ENCODE results near the gene MCFD2. TPM values are rescaled to one million over a fixed set of nuclear protein-coding genes. Genes with fewer than 3 reads are reported as not detected.

MCFD2 gene
- polyA plus RNA-seq, 1 of the 3 experiments (the other 2 are of a cell fraction), result 88.2 TPM

DNA sequence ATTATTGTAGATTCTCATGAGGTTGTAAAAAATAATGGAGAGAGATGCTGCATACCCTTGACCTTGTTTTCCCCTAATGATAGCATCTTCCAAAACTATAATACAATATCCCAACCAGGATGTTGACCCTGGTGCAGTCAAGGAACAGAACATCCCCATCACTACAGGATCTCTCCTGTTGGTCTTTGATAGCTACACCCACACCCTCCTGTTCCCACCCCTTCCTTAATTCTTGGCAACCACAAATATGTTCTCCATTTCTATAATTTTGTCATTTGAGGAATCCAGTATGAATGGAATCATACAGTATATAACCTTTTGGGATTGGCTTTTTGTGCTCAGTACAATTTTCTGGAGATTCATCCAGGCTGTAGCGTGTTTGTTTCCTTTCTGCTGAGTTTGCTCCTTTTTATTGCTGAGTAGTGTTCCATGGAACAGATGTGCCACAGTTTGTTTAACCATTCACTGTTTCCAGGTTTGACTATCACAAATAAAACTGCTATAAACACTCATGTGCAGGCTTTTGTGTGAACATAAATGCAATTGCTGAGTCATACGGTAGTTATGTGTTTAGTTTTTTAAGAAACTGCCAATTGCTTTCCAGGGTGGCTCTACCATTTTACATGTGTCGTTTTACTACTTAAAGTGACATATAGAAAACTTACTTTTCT lies 22.2 kb downstream of the MCFD2 start:
- Histone ChIP-seq H3K4me1 (ENCODE audit: control insufficient read depth in 1 of 2, insufficient read depth in 2 of 2, low read depth in 1 of 2, low read length in 1 of 2) (peaks cover 0 to 5% of the 10 kb centered on the region in 2 experiments; a peak in 2 of 4 replicates), H3K27me3 (ENCODE audit: insufficient read depth) (no peaks in the 10 kb centered on the region), H4K20me1 (ENCODE audit: insufficient read depth) (no peaks in the 10 kb centered on the region), H3K9me2 (no peaks in the 10 kb centered on the region), H3K27ac (ENCODE audit: low read depth in 2 of 2, low read length in 1 of 2) (no peak overlapping the region), H3K79me2 (ENCODE audit: insufficient read depth) (no peaks in the 10 kb centered on the region), H3K4me3 (ENCODE audit: low read depth in 2 of 2, low read length in 1 of 2) (no peak overlapping the region), H3K9ac (no peak overlapping the region), H3K4me2 (no peak overlapping the region), H3K9me3 (no peaks in the 10 kb centered on the region), H3K36me3 (replicated peaks in 1 of 2; ENCODE audit: control insufficient read depth in 1 of 2, insufficient read depth in 2 of 2, low read length in 1 of 2) (no peaks in the 10 kb centered on the region), H2AFZ (ENCODE audit: low read depth) (no peak overlapping the region), H3F3A (replicated peaks; ENCODE audit: insufficient read depth) (peaks cover 10% of the 10 kb centered on the region)
- WGBS (ENCODE audit: low lambda C conversion rate), result 91% methylated on average over 3 of the region's 3 CpGs
- ChIA-PET POLR2A (no interaction called here), CTCF (no interaction called here)
- no peak for DNase-seq
- TF ChIP-seq FOXJ3 (CRISPR knock-in tag; IDR thresholded peaks at IDR 0.05) (no peak), FOXM1 (IDR thresholded peaks at IDR 0.05; ENCODE audit: low read depth) (no peak), RXRA (IDR thresholded peaks at IDR 0.05; ENCODE audit: borderline replicate concordance, low read depth) (no peak), MXI1 (IDR thresholded peaks at IDR 0.05; ENCODE audit: low read depth, low read length) (no peak), TCF12 (IDR thresholded peaks at IDR 0.05) (no peak), CHD2 (IDR thresholded peaks at IDR 0.05; ENCODE audit: low read length, partially characterized antibody) (no peak), NFIC (IDR thresholded peaks at IDR 0.05; ENCODE audit: borderline replicate concordance) (no peak), SIN3A (IDR thresholded peaks at IDR 0.05; ENCODE audit: borderline replicate concordance, low read depth, low read length) (no peak), FOSL2 (IDR thresholded peaks at IDR 0.05; ENCODE audit: borderline replicate concordance, low read depth) (no peak), EZH2phosphoT487 (IDR thresholded peaks at IDR 0.05; ENCODE audit: borderline replicate concordance, low read depth) (no peak), YY1 (IDR thresholded peaks at IDR 0.05; ENCODE audit: low read depth) (no peak), EP300 (IDR thresholded peaks at IDR 0.05; ENCODE audit: borderline replicate concordance in 1 of 2, low read depth in 1 of 2, low read length in 1 of 2) (no peak), JUND (IDR thresholded peaks at IDR 0.05) (no peak), RFX5 (IDR thresholded peaks at IDR 0.05; ENCODE audit: low read length) (no peak), SMC3 (IDR thresholded peaks at IDR 0.05; ENCODE audit: low read depth, low read length) (no peak)
- TF ChIP-seq, protein P1, sequence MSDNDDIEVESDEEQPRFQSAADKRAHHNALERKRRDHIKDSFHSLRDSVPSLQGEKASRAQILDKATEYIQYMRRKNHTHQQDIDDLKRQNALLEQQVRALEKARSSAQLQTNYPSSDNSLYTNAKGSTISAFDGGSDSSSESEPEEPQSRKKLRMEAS (IDR thresholded peaks at IDR 0.05; ENCODE audit: low read depth), result no peak
- TF ChIP-seq, protein P2, sequence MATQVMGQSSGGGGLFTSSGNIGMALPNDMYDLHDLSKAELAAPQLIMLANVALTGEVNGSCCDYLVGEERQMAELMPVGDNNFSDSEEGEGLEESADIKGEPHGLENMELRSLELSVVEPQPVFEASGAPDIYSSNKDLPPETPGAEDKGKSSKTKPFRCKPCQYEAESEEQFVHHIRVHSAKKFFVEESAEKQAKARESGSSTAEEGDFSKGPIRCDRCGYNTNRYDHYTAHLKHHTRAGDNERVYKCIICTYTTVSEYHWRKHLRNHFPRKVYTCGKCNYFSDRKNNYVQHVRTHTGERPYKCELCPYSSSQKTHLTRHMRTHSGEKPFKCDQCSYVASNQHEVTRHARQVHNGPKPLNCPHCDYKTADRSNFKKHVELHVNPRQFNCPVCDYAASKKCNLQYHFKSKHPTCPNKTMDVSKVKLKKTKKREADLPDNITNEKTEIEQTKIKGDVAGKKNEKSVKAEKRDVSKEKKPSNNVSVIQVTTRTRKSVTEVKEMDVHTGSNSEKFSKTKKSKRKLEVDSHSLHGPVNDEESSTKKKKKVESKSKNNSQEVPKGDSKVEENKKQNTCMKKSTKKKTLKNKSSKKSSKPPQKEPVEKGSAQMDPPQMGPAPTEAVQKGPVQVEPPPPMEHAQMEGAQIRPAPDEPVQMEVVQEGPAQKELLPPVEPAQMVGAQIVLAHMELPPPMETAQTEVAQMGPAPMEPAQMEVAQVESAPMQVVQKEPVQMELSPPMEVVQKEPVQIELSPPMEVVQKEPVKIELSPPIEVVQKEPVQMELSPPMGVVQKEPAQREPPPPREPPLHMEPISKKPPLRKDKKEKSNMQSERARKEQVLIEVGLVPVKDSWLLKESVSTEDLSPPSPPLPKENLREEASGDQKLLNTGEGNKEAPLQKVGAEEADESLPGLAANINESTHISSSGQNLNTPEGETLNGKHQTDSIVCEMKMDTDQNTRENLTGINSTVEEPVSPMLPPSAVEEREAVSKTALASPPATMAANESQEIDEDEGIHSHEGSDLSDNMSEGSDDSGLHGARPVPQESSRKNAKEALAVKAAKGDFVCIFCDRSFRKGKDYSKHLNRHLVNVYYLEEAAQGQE (IDR thresholded peaks at IDR 0.05; ENCODE audit: low read depth, low read length), result no peak
- TF ChIP-seq, protein P3, sequence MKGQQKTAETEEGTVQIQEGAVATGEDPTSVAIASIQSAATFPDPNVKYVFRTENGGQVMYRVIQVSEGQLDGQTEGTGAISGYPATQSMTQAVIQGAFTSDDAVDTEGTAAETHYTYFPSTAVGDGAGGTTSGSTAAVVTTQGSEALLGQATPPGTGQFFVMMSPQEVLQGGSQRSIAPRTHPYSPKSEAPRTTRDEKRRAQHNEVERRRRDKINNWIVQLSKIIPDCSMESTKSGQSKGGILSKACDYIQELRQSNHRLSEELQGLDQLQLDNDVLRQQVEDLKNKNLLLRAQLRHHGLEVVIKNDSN (IDR thresholded peaks at IDR 0.05; ENCODE audit: borderline replicate concordance, low read depth), result no peak
- TF ChIP-seq, protein P4, sequence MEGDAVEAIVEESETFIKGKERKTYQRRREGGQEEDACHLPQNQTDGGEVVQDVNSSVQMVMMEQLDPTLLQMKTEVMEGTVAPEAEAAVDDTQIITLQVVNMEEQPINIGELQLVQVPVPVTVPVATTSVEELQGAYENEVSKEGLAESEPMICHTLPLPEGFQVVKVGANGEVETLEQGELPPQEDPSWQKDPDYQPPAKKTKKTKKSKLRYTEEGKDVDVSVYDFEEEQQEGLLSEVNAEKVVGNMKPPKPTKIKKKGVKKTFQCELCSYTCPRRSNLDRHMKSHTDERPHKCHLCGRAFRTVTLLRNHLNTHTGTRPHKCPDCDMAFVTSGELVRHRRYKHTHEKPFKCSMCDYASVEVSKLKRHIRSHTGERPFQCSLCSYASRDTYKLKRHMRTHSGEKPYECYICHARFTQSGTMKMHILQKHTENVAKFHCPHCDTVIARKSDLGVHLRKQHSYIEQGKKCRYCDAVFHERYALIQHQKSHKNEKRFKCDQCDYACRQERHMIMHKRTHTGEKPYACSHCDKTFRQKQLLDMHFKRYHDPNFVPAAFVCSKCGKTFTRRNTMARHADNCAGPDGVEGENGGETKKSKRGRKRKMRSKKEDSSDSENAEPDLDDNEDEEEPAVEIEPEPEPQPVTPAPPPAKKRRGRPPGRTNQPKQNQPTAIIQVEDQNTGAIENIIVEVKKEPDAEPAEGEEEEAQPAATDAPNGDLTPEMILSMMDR (IDR thresholded peaks at IDR 0.05), result no peak

All from SK-N-SH (cell line).